Measurements from ENCODE around the gene APPL2.

The APPL2 gene

GRCh38 chr12:105222726-105223351, 13.1 kb downstream of the APPL2 start:
- TF ChIP-seq CREB5 (CRISPR knock-in tag; IDR thresholded peaks at IDR 0.05; ENCODE audit: low read depth) (no peak), CSRNP3 (CRISPR knock-in tag; IDR thresholded peaks at IDR 0.05) (no peak), CSDC2 (CRISPR knock-in tag; IDR thresholded peaks at IDR 0.05) (no peak), TCF4 (CRISPR knock-in tag; IDR thresholded peaks at IDR 0.05; ENCODE audit: borderline replicate concordance) (no peak), ZNF70 (CRISPR knock-in tag; IDR thresholded peaks at IDR 0.05) (no peak), ZFP3 (CRISPR knock-in tag; IDR thresholded peaks at IDR 0.05) (no peak), OSR1 (CRISPR knock-in tag; IDR thresholded peaks at IDR 0.05) (no peak), ESRRG (CRISPR knock-in tag; IDR thresholded peaks at IDR 0.05) (no peak), PPARA (CRISPR knock-in tag; IDR thresholded peaks at IDR 0.05; ENCODE audit: borderline replicate concordance) (no peak), ZNF565 (CRISPR knock-in tag; conservative IDR thresholded peaks at IDR 0.05; ENCODE audit: low read depth) (no peak), TSHZ2 (CRISPR knock-in tag; IDR thresholded peaks at IDR 0.05) (no peak), ISL1 (CRISPR knock-in tag; IDR thresholded peaks at IDR 0.05) (no peak), TOX (CRISPR knock-in tag; IDR thresholded peaks at IDR 0.05; ENCODE audit: borderline replicate concordance) (no peak), GLIS3 (CRISPR knock-in tag; IDR thresholded peaks at IDR 0.05) (no peak)
- no peak for ATAC-seq

GRCh38 chr12:105222284-105222655, 13.7 kb downstream of the APPL2 start:
- TF ChIP-seq ZFP3 (CRISPR knock-in tag; IDR thresholded peaks at IDR 0.05): no peak
- no peak for TF ChIP-seq PATZ1 (CRISPR knock-in tag; IDR thresholded peaks at IDR 0.05; ENCODE audit: borderline replicate concordance)
- TF ChIP-seq PPARA (CRISPR knock-in tag; IDR thresholded peaks at IDR 0.05; ENCODE audit: borderline replicate concordance): no peak
- TF ChIP-seq BACH2 (CRISPR knock-in tag; IDR thresholded peaks at IDR 0.05; ENCODE audit: borderline replicate concordance): no peak
- TF ChIP-seq CSDC2 (CRISPR knock-in tag; IDR thresholded peaks at IDR 0.05): no peak
- TF ChIP-seq ISL1 (CRISPR knock-in tag; IDR thresholded peaks at IDR 0.05): no peak
- no peak for TF ChIP-seq ZC3H10 (CRISPR knock-in tag; IDR thresholded peaks at IDR 0.05)
- no peak for TF ChIP-seq ZNF70 (CRISPR knock-in tag; IDR thresholded peaks at IDR 0.05)
- no peak for TF ChIP-seq ZNF565 (CRISPR knock-in tag; conservative IDR thresholded peaks at IDR 0.05; ENCODE audit: low read depth)
- no peak for TF ChIP-seq SNAI2 (CRISPR knock-in tag; IDR thresholded peaks at IDR 0.05)
- no peak for TF ChIP-seq OSR1 (CRISPR knock-in tag; IDR thresholded peaks at IDR 0.05)
- no peak for TF ChIP-seq TSHZ2 (CRISPR knock-in tag; IDR thresholded peaks at IDR 0.05)
- no peak for TF ChIP-seq ZFP30 (CRISPR knock-in tag; IDR thresholded peaks at IDR 0.05)
- TF ChIP-seq CREB5 (CRISPR knock-in tag; IDR thresholded peaks at IDR 0.05; ENCODE audit: low read depth): no peak
- TF ChIP-seq CSRNP3 (CRISPR knock-in tag; IDR thresholded peaks at IDR 0.05): no peak
- TF ChIP-seq TOX (CRISPR knock-in tag; IDR thresholded peaks at IDR 0.05; ENCODE audit: borderline replicate concordance): no peak
- no peak for TF ChIP-seq TCF4 (CRISPR knock-in tag; IDR thresholded peaks at IDR 0.05; ENCODE audit: borderline replicate concordance)
- no peak for TF ChIP-seq GLIS3 (CRISPR knock-in tag; IDR thresholded peaks at IDR 0.05)
- no peak for TF ChIP-seq ZNF8 (CRISPR knock-in tag; IDR thresholded peaks at IDR 0.05)
- TF ChIP-seq RARB (CRISPR knock-in tag; IDR thresholded peaks at IDR 0.05): no peak
- no peak for ATAC-seq
